Lower leg skin (tissue), 4 donors: ENCODE results near the gene SLC41A1. TPM values are rescaled to one million over a fixed set of nuclear protein-coding genes. Genes with fewer than 3 reads are reported as not detected.
"Not testable (repeated sequence)": the region's sequence is repeated elsewhere in the genome, so short reads cannot be mapped to it uniquely, and the experiment has no call there.

ENCODE experiments used
- DNase-seq, 2 donors: peaks; one replicate each; pipeline ENCODE4 v3.0.0-alpha.2; 2019; ENCODE audit warnings: low spot score in 2 of 2
- H3K4me3 ChIP-seq: fragments of 200-600 bp; sonication (generic); 2 replicates; pipeline ENCODE4 v1.5.1; 2017; ENCODE audit warnings: mild to moderate bottlenecking, low read depth; ENCODE audit not compliant: poor library complexity, severe bottlenecking
- CTCF ChIP-seq, 3 donors: fragments of 450-650 bp; IDR thresholded peaks; one replicate each; pipeline ENCODE4 v1.5.1; 2016; ENCODE audit warnings: antibody characterized with exemption in 3 of 3, mild to moderate bottlenecking in 3 of 3, moderate library complexity in 2 of 3
- POLR2A ChIP-seq, 2 donors: fragments of 450-650 bp; IDR thresholded peaks; one replicate each; pipeline ENCODE4 v1.6.1; 2016 to 2017; ENCODE audit warnings: antibody characterized with exemption in 2 of 2, mild to moderate bottlenecking in 1 of 2, moderate library complexity in 1 of 2
- WGBS, 2 donors: methylation state at CpG; one replicate each; pipeline ENCODE4 v1.1.5; 2018; 5-methylcytosine and 5-hydroxymethylcytosine counted together
- intact Hi-C: fragments of 100-400 bp; cut with DNase I; formaldehyde crosslinking; loops from one replicate; pipeline ENCODE4 v1.15.0; 2023; ENCODE audit warnings: low total_unique reads
- total RNA-seq, 4 donors: library from RNA; depleted of rRNA; stranded (reverse); fragments of >200 nt; gene quantifications; one replicate each; pipeline ENCODE4 v1.1.0, GENCODE V29; 2016

Gene SLC41A1
- total RNA-seq, 4 donors from 2014 or later: 12.8 to 22.0 (median 15.8) TPM

- intact Hi-C loops: no loop called here
- no peak for DNase-seq
- TF ChIP-seq POLR2A (IDR thresholded peaks at IDR 0.05) (no peak), CTCF (IDR thresholded peaks at IDR 0.05) (no peak)
- WGBS, 2 donors: 61 to 69% methylated on average over 8 of the region's 8 CpGs
- no peak overlapping the region for H3K4me3 ChIP-seq
Measured at GRCh38 chr1:205826016-205826806, 13.2 kb upstream of the SLC41A1 start.

- WGBS, 2 donors: 95 to 99% methylated on average over 5 of the region's 5 CpGs
- TF ChIP-seq CTCF (IDR thresholded peaks at IDR 0.05) (no peak), POLR2A (IDR thresholded peaks at IDR 0.05) (no peak)
- DNase-seq: no peak
- H3K4me3 ChIP-seq: no peak overlapping the region
- intact Hi-C loops: no loop called here
Measured at GRCh38 chr1:205824180-205824579, 11.2 kb upstream of the SLC41A1 start.

GRCh38 chr1:205823260-205823659, 10.3 kb upstream of the SLC41A1 start:
- DNase-seq, intact Hi-C loops, H3K4me3 ChIP-seq: not testable (repeated sequence)
- 76 to 89% methylated on average over 2 of the region's 2 CpGs for WGBS, 2 donors

- H3K4me3 ChIP-seq: no peak overlapping the region
- 56 to 76% methylated on average over 2 of the region's 2 CpGs for WGBS, 2 donors
- TF ChIP-seq CTCF (IDR thresholded peaks at IDR 0.05) (no peak), POLR2A (IDR thresholded peaks at IDR 0.05) (no peak)
- no peak for DNase-seq
- intact Hi-C loops: no loop called here
Measured at GRCh38 chr1:205822397-205822796, 9.4 kb upstream of the SLC41A1 start.

- no peak overlapping the region for H3K4me3 ChIP-seq
- DNase-seq: no peak
- intact Hi-C loops: no loop called here
- no peak for TF ChIP-seq POLR2A (IDR thresholded peaks at IDR 0.05)
- no peak for TF ChIP-seq CTCF (IDR thresholded peaks at IDR 0.05)
- 97 to 100% methylated on average over 3 of the region's 3 CpGs for WGBS, 2 donors
Measured at GRCh38 chr1:205817988-205818387, 5.0 kb upstream of the SLC41A1 start.

- TF ChIP-seq POLR2A (IDR thresholded peaks at IDR 0.05) (no peak), CTCF (IDR thresholded peaks at IDR 0.05) (no peak)
Measured at GRCh38 chr1:205817364-205817763, 4.4 kb upstream of the SLC41A1 start.

More at GRCh38 chr1:205817364-205817763, 4.4 kb upstream of the SLC41A1 start:
- no peak for DNase-seq
- intact Hi-C loops: no loop called here
- WGBS, 2 donors: 66 to 76% methylated on average over 3 of the region's 3 CpGs
- H3K4me3 ChIP-seq: no peak overlapping the region
